Measurements from ENCODE around the gene KCNK5.

KCNK5 gene

GRCh38 chr6:39250507-39250906, 21.2 kb upstream of the KCNK5 start:
- no peak for TF ChIP-seq CTCF (IDR thresholded peaks at IDR 0.05; ENCODE audit: unreplicated experiment in 3 of 3)
- H3K27me3 Mint-ChIP-seq (ENCODE audit: low read depth): peaks cover 18% of the 10 kb centered on the region
- no peak overlapping the region for H3K27ac Mint-ChIP-seq
- H3K4me1 Mint-ChIP-seq: no peaks in the 10 kb centered on the region
- H3K36me3 Mint-ChIP-seq (ENCODE audit: low read depth): no peaks in the 10 kb centered on the region
- no peak overlapping the region for H3K4me3 Mint-ChIP-seq
- peaks cover 6% of the 10 kb centered on the region for H3K9me3 Mint-ChIP-seq

GRCh38 chr6:39249278-39249677, 20.0 kb upstream of the KCNK5 start:
- no peak overlapping the region for H3K4me3 Mint-ChIP-seq
- H3K36me3 Mint-ChIP-seq (ENCODE audit: low read depth): no peaks in the 10 kb centered on the region
- H3K27me3 Mint-ChIP-seq (ENCODE audit: low read depth): peaks cover 18% of the 10 kb centered on the region
- no peaks in the 10 kb centered on the region for H3K9me3 Mint-ChIP-seq
- H3K4me1 Mint-ChIP-seq: no peaks in the 10 kb centered on the region
- no peak for TF ChIP-seq CTCF (IDR thresholded peaks at IDR 0.05; ENCODE audit: unreplicated experiment in 3 of 3)
- H3K27ac Mint-ChIP-seq: no peak overlapping the region

- Mint-ChIP-seq H3K9me3 (no peaks in the 10 kb centered on the region), H3K27ac (no peak overlapping the region), H3K4me1 (no peaks in the 10 kb centered on the region), H3K27me3 (ENCODE audit: low read depth) (peaks cover 18% of the 10 kb centered on the region), H3K4me3 (no peak overlapping the region), H3K36me3 (ENCODE audit: low read depth) (no peaks in the 10 kb centered on the region)
- TF ChIP-seq CTCF (IDR thresholded peaks at IDR 0.05; ENCODE audit: unreplicated experiment in 3 of 3): no peak
These were observed 18.5 kb upstream of the KCNK5 start for GRCh38 chr6:39247667-39248194.

GRCh38 chr6:39243809-39244208, 14.5 kb upstream of the KCNK5 start:
- Mint-ChIP-seq H3K4me1 (no peaks in the 10 kb centered on the region), H3K9me3 (no peaks in the 10 kb centered on the region), H3K36me3 (ENCODE audit: low read depth) (no peaks in the 10 kb centered on the region), H3K27ac (no peak overlapping the region), H3K4me3 (no peak overlapping the region), H3K27me3 (ENCODE audit: low read depth) (peaks cover 8% of the 10 kb centered on the region)
- TF ChIP-seq CTCF (IDR thresholded peaks at IDR 0.05; ENCODE audit: unreplicated experiment in 3 of 3): no peak

GRCh38 chr6:39240155-39240757, 11.0 kb upstream of the KCNK5 start:
- Mint-ChIP-seq H3K27me3 (ENCODE audit: low read depth) (peaks cover 6% of the 10 kb centered on the region), H3K9me3 (no peaks in the 10 kb centered on the region), H3K4me3 (no peak overlapping the region), H3K27ac (no peak overlapping the region), H3K36me3 (ENCODE audit: low read depth) (no peaks in the 10 kb centered on the region), H3K4me1 (no peaks in the 10 kb centered on the region)
- no peak for TF ChIP-seq CTCF (IDR thresholded peaks at IDR 0.05; ENCODE audit: unreplicated experiment in 3 of 3)

GRCh38 chr6:39239527-39240154, 10.4 kb upstream of the KCNK5 start:
- Mint-ChIP-seq H3K9me3 (no peaks in the 10 kb centered on the region), H3K36me3 (ENCODE audit: low read depth) (no peaks in the 10 kb centered on the region), H3K27me3 (ENCODE audit: low read depth) (peaks cover 6% of the 10 kb centered on the region), H3K4me3 (no peak overlapping the region), H3K27ac (no peak overlapping the region), H3K4me1 (no peaks in the 10 kb centered on the region)
- TF ChIP-seq CTCF (IDR thresholded peaks at IDR 0.05; ENCODE audit: unreplicated experiment in 3 of 3): no peak
